ENCODE data around the gene FLT3.

Gene FLT3

DNA sequence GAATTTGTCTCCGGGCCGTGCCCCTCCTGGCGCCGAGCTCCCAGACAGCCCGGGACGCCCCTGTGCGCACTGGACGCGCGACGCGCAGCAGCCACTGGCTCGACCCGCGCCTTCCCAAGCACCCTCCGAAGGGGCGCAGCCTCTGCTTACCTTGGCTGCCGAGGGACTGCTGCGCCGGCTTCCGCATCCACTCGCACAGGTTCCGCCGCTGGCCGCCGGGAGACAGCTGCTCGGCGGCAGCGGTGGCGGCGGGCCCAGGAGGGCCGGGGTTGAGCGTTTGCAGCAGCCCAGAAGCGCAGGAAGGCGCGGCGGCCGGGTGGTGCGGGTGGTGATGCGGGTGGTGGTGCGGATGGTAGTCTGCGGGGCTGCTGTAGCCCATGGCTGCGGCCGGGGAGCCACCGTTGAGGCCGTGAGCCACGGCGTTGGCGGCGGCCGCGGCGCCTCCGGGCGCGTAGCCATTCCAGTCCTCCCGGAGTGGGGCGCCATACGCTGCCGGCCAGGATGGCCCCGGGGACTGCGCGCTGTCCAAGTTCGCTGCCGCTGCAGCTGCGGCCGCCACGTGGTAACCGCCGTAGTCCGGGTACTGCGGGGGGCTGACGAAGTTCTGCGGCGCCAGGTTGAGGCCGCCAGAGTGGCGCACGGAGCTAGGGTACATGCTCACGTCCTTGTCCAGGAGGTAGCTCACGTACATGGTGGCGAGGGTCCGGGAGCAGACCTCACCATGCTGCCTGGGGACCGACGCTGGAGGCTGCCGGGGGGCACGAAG lies 131.9 kb downstream of the FLT3 start (continued):
- TF ChIP-seq, protein P1, sequence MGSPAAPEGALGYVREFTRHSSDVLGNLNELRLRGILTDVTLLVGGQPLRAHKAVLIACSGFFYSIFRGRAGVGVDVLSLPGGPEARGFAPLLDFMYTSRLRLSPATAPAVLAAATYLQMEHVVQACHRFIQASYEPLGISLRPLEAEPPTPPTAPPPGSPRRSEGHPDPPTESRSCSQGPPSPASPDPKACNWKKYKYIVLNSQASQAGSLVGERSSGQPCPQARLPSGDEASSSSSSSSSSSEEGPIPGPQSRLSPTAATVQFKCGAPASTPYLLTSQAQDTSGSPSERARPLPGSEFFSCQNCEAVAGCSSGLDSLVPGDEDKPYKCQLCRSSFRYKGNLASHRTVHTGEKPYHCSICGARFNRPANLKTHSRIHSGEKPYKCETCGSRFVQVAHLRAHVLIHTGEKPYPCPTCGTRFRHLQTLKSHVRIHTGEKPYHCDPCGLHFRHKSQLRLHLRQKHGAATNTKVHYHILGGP (tag by site-specific recombination; IDR thresholded peaks at IDR 0.05): no peak
- TF ChIP-seq, protein P2, sequence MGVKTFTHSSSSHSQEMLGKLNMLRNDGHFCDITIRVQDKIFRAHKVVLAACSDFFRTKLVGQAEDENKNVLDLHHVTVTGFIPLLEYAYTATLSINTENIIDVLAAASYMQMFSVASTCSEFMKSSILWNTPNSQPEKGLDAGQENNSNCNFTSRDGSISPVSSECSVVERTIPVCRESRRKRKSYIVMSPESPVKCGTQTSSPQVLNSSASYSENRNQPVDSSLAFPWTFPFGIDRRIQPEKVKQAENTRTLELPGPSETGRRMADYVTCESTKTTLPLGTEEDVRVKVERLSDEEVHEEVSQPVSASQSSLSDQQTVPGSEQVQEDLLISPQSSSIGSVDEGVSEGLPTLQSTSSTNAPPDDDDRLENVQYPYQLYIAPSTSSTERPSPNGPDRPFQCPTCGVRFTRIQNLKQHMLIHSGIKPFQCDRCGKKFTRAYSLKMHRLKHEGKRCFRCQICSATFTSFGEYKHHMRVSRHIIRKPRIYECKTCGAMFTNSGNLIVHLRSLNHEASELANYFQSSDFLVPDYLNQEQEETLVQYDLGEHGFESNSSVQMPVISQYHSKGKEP (tag by site-specific recombination; IDR thresholded peaks at IDR 0.05): no peak
- TF ChIP-seq, protein P3, sequence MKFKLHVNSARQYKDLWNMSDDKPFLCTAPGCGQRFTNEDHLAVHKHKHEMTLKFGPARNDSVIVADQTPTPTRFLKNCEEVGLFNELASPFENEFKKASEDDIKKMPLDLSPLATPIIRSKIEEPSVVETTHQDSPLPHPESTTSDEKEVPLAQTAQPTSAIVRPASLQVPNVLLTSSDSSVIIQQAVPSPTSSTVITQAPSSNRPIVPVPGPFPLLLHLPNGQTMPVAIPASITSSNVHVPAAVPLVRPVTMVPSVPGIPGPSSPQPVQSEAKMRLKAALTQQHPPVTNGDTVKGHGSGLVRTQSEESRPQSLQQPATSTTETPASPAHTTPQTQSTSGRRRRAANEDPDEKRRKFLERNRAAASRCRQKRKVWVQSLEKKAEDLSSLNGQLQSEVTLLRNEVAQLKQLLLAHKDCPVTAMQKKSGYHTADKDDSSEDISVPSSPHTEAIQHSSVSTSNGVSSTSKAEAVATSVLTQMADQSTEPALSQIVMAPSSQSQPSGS (tag by site-specific recombination; IDR thresholded peaks at IDR 0.05; ENCODE audit: low read depth): no peak
- TF ChIP-seq ZNF423 (tag by site-specific recombination; IDR thresholded peaks at IDR 0.05) (no peak), EGR2 (tag by site-specific recombination; IDR thresholded peaks at IDR 0.05; ENCODE audit: low read depth) (no peak), ZNF561 (tag by site-specific recombination; IDR thresholded peaks at IDR 0.05; ENCODE audit: borderline replicate concordance) (no peak), ZFHX2 (tag by site-specific recombination; conservative IDR thresholded peaks at IDR 0.05) (no peak), GLIS2 (tag by site-specific recombination; IDR thresholded peaks at IDR 0.05) (peak; percentile 90), ZNF560 (tag by site-specific recombination; IDR thresholded peaks at IDR 0.05; ENCODE audit: borderline replicate concordance) (no peak), ZBTB1 (tag by site-specific recombination; IDR thresholded peaks at IDR 0.05) (no peak), ZFP69B (tag by site-specific recombination; IDR thresholded peaks at IDR 0.05) (no peak), ZNF544 (tag by site-specific recombination; IDR thresholded peaks at IDR 0.05) (no peak), ZBTB8A (tag by site-specific recombination; IDR thresholded peaks at IDR 0.05) (peak; percentile 28; the same call in 1 of the 2 replicates), YY2 (tag by site-specific recombination; IDR thresholded peaks at IDR 0.05) (peak; percentile 60; the same call in 1 of the 2 replicates), FEZF1 (tag by site-specific recombination; IDR thresholded peaks at IDR 0.05) (no peak), ZNF776 (tag by site-specific recombination; IDR thresholded peaks at IDR 0.05; ENCODE audit: borderline replicate concordance) (no peak), ZBTB48 (tag by site-specific recombination; IDR thresholded peaks at IDR 0.05) (peak; percentile 72; the same call in 1 of the 2 replicates), TRIM28 (IDR thresholded peaks at IDR 0.05; ENCODE audit: borderline replicate concordance, low read length) (no peak)
- TF ChIP-seq, protein P4, sequence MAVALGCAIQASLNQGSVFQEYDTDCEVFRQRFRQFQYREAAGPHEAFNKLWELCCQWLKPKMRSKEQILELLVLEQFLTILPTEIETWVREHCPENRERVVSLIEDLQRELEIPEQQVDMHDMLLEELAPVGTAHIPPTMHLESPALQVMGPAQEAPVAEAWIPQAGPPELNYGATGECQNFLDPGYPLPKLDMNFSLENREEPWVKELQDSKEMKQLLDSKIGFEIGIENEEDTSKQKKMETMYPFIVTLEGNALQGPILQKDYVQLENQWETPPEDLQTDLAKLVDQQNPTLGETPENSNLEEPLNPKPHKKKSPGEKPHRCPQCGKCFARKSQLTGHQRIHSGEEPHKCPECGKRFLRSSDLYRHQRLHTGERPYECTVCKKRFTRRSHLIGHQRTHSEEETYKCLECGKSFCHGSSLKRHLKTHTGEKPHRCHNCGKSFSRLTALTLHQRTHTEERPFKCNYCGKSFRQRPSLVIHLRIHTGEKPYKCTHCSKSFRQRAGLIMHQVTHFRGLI (tag by site-specific recombination; IDR thresholded peaks at IDR 0.05): no peak
- TF ChIP-seq, protein P5, sequence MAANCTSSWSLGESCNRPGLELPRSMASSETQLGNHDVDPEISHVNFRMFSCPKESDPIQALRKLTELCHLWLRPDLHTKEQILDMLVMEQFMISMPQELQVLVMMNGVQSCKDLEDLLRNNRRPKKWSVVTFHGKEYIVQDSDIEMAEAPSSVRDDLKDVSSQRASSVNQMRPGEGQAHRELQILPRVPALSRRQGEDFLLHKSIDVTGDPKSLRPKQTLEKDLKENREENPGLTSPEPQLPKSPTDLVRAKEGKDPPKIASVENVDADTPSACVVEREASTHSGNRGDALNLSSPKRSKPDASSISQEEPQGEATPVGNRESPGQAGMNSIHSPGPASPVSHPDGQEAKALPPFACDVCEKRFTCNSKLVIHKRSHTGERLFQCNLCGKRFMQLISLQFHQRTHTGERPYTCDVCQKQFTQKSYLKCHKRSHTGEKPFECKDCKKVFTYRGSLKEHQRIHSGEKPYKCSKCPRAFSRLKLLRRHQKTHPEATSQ (tag by site-specific recombination; IDR thresholded peaks at IDR 0.05): peak; percentile 49; the same call in 1 of the 2 replicates
- TF ChIP-seq, protein P6, sequence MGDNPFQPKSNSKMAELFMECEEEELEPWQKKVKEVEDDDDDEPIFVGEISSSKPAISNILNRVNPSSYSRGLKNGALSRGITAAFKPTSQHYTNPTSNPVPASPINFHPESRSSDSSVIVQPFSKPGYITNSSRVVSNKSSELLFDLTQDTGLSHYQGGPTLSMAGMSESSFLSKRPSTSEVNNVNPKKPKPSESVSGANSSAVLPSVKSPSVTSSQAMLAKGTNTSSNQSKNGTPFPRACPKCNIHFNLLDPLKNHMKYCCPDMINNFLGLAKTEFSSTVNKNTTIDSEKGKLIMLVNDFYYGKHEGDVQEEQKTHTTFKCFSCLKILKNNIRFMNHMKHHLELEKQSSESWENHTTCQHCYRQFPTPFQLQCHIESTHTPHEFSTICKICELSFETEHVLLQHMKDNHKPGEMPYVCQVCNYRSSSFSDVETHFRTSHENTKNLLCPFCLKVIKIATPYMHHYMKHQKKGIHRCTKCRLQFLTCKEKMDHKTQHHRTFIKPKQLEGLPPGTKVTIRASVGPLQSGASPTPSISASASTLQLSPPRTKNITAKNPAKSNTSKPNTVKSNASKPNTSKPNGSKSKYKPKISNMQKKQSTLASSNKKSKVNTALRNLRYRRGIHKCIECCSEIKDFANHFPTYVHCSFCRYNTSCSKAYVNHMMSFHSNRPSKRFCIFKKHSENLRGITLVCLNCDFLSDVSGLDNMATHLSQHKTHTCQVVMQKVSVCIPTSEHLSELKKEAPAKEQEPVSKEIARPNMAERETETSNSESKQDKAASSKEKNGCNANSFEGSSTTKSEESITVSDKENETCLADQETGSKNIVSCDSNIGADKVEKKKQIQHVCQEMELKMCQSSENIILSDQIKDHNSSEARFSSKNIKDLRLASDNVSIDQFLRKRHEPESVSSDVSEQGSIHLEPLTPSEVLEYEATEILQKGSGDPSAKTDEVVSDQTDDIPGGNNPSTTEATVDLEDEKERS (tag by site-specific recombination; IDR thresholded peaks at IDR 0.05): no peak
- TF ChIP-seq, protein P7, sequence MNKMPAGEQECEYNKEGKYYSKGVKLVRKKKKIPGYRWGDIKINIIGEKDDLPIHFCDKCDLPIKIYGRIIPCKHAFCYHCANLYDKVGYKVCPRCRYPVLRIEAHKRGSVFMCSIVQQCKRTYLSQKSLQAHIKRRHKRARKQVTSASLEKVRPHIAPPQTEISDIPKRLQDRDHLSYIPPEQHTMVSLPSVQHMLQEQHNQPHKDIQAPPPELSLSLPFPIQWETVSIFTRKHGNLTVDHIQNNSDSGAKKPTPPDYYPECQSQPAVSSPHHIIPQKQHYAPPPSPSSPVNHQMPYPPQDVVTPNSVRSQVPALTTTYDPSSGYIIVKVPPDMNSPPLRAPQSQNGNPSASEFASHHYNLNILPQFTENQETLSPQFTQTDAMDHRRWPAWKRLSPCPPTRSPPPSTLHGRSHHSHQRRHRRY (tag by site-specific recombination; IDR thresholded peaks at IDR 0.05): no peak
- TF ChIP-seq, protein P8, sequence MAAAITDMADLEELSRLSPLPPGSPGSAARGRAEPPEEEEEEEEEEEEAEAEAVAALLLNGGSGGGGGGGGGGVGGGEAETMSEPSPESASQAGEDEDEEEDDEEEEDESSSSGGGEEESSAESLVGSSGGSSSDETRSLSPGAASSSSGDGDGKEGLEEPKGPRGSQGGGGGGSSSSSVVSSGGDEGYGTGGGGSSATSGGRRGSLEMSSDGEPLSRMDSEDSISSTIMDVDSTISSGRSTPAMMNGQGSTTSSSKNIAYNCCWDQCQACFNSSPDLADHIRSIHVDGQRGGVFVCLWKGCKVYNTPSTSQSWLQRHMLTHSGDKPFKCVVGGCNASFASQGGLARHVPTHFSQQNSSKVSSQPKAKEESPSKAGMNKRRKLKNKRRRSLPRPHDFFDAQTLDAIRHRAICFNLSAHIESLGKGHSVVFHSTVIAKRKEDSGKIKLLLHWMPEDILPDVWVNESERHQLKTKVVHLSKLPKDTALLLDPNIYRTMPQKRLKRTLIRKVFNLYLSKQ (tag by site-specific recombination; IDR thresholded peaks at IDR 0.05; ENCODE audit: borderline replicate concordance): no peak
- TF ChIP-seq, protein P9, sequence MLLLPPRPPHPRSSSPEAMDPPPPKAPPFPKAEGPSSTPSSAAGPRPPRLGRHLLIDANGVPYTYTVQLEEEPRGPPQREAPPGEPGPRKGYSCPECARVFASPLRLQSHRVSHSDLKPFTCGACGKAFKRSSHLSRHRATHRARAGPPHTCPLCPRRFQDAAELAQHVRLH (tag by site-specific recombination; IDR thresholded peaks at IDR 0.05): no peak
